ENCODE results near the gene MED16.

MED16 gene

GRCh38 chr19:829129-829758, 63.7 kb downstream of the MED16 start:
- TF ChIP-seq EZH2 (IDR thresholded peaks at IDR 0.05; ENCODE audit: borderline replicate concordance, low read depth, low read length, severe bottlenecking), result no peak
- TF ChIP-seq CTCF (IDR thresholded peaks at IDR 0.05; ENCODE audit: borderline replicate concordance, extremely low read depth, low read length, poor library complexity, severe bottlenecking), result no peak
- Histone ChIP-seq H2AFZ (ENCODE audit: low read depth, low read length) (no peak overlapping the region), H3K9me3 (ENCODE audit: insufficient read depth, low read length, severe bottlenecking) (no peaks in the 10 kb centered on the region), H3K79me2 (ENCODE audit: insufficient read depth, low read length) (no peaks in the 10 kb centered on the region), H3K9ac (ENCODE audit: low read depth, low read length) (no peak overlapping the region), H3K27me3 (ENCODE audit: insufficient read depth, low read length, poor library complexity) (no peaks in the 10 kb centered on the region), H3K4me3 (ENCODE audit: low read depth in 1 of 2, low read length in 2 of 2) (no peak overlapping the region), H4K20me1 (ENCODE audit: insufficient read depth, low read length) (no peaks in the 10 kb centered on the region), H3K4me2 (ENCODE audit: insufficient read depth, low read length) (no peak overlapping the region), H3K4me1 (ENCODE audit: insufficient read depth, low read length) (no peaks in the 10 kb centered on the region), H3K36me3 (ENCODE audit: insufficient read depth, low read length) (no peaks in the 10 kb centered on the region), H3K27ac (ENCODE audit: low read length) (no peak overlapping the region)
- ATAC-seq (ENCODE audit: insufficient read depth, low read depth) (no peak), DNase-seq (no peak)

- no peak for ATAC-seq (ENCODE audit: insufficient read depth, low read depth)
- Histone ChIP-seq H2AFZ (ENCODE audit: low read depth, low read length) (no peak within 1 kb of the TSS), H3K4me2 (ENCODE audit: insufficient read depth, low read length) (no peak within 1 kb of the TSS), H3K4me3 (ENCODE audit: low read depth in 1 of 2, low read length in 2 of 2) (no peak within 1 kb of the TSS), H3K4me1 (ENCODE audit: insufficient read depth, low read length) (no peaks in the 10 kb centered on the region), H3K27ac (ENCODE audit: low read length) (no peak within 1 kb of the TSS), H4K20me1 (ENCODE audit: insufficient read depth, low read length) (no peaks in the 10 kb centered on the region), H3K9ac (ENCODE audit: low read depth, low read length) (no peak within 1 kb of the TSS), H3K9me3 (ENCODE audit: insufficient read depth, low read length, severe bottlenecking) (no peaks in the 10 kb centered on the region), H3K36me3 (ENCODE audit: insufficient read depth, low read length) (no peaks in the 10 kb centered on the region), H3K79me2 (ENCODE audit: insufficient read depth, low read length) (no peaks in the 10 kb centered on the region), H3K27me3 (ENCODE audit: insufficient read depth, low read length, poor library complexity) (no peaks in the 10 kb centered on the region)
- no peak for DNase-seq
- no peak for TF ChIP-seq EZH2 (IDR thresholded peaks at IDR 0.05; ENCODE audit: borderline replicate concordance, low read depth, low read length, severe bottlenecking)
- TF ChIP-seq CTCF (IDR thresholded peaks at IDR 0.05; ENCODE audit: borderline replicate concordance, extremely low read depth, low read length, poor library complexity, severe bottlenecking), result no peak
These were observed 65.2 kb downstream of the MED16 start, which contains the start of gene AZU1 for GRCh38 chr19:827710-828321. TSS of gene AZU1 (plus strand) at chr19:827837. CDS start at chr19:827847, 10 bp downstream.

- H3K36me3 ChIP-seq (ENCODE audit: insufficient read depth, low read length), result no peaks in the 10 kb centered on the region
- no peaks in the 10 kb centered on the region for H4K20me1 ChIP-seq (ENCODE audit: insufficient read depth, low read length)
- H3K4me1 ChIP-seq (ENCODE audit: insufficient read depth, low read length), result no peaks in the 10 kb centered on the region
- H3K4me3 ChIP-seq (ENCODE audit: low read depth in 1 of 2, low read length in 2 of 2), result no peak overlapping the region
- H3K27ac ChIP-seq (ENCODE audit: low read length), result no peak overlapping the region
- ATAC-seq (ENCODE audit: insufficient read depth, low read depth) (no peak), DNase-seq (no peak)
- H3K4me2 ChIP-seq (ENCODE audit: insufficient read depth, low read length), result no peak overlapping the region
- no peak overlapping the region for H2AFZ ChIP-seq (ENCODE audit: low read depth, low read length)
- H3K9ac ChIP-seq (ENCODE audit: low read depth, low read length), result no peak overlapping the region
- no peaks in the 10 kb centered on the region for H3K27me3 ChIP-seq (ENCODE audit: insufficient read depth, low read length, poor library complexity)
- no peaks in the 10 kb centered on the region for H3K9me3 ChIP-seq (ENCODE audit: insufficient read depth, low read length, severe bottlenecking)
- H3K79me2 ChIP-seq (ENCODE audit: insufficient read depth, low read length), result no peaks in the 10 kb centered on the region
- TF ChIP-seq CTCF (IDR thresholded peaks at IDR 0.05; ENCODE audit: borderline replicate concordance, extremely low read depth, low read length, poor library complexity, severe bottlenecking) (no peak), EZH2 (IDR thresholded peaks at IDR 0.05; ENCODE audit: borderline replicate concordance, low read depth, low read length, severe bottlenecking) (no peak)
These were observed 65.7 kb downstream of the MED16 start for GRCh38 chr19:827314-827709.
